MM.1S (cell line): ENCODE results near the gene TTC39C.

Source experiments
- EZH2 ChIP-seq: fragments of 300-600 bp; sonication (generic); optimal IDR thresholded peaks from 2 replicates; pipeline ENCODE3; 2017; ENCODE audit warnings: low read depth, mild to moderate bottlenecking, antibody characterized with exemption, low read length, mixed read lengths
- EZH2phosphoT487 ChIP-seq: fragments of 300-600 bp; sonication (generic); IDR thresholded peaks from 2 replicates; pipeline ENCODE4 v1.6.1; 2018; ENCODE audit warnings: antibody characterized with exemption, low read length
- TF ChIP-seq, protein P1 (sequence below): fragments of 300-600 bp; sonication (generic); IDR thresholded peaks from 2 replicates; pipeline ENCODE4 v1.5.1; 2016; ENCODE audit warnings: antibody characterized with exemption, low read length, mixed read lengths

DNA sequence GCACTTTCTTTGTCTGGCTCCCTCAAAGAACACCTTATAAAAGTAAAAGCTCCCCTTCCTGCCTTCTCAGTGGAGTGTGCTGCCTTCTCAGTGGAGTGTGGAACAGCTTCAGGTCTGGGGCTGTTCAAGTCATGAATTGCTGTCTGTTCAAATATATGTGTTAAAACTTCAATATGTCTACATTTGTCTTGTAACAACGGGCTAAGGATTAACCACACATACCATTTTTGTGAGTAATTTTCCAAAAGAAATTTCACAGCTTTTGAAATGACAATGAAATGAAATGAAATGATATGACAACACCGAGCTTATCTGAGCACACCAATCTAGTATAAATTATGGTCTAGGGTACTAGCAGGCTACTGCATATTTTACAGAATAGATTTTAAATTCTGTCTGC, 167.3 kb downstream of the TTC39C start:
- no peak for TF ChIP-seq EZH2
- TF ChIP-seq, protein P1, sequence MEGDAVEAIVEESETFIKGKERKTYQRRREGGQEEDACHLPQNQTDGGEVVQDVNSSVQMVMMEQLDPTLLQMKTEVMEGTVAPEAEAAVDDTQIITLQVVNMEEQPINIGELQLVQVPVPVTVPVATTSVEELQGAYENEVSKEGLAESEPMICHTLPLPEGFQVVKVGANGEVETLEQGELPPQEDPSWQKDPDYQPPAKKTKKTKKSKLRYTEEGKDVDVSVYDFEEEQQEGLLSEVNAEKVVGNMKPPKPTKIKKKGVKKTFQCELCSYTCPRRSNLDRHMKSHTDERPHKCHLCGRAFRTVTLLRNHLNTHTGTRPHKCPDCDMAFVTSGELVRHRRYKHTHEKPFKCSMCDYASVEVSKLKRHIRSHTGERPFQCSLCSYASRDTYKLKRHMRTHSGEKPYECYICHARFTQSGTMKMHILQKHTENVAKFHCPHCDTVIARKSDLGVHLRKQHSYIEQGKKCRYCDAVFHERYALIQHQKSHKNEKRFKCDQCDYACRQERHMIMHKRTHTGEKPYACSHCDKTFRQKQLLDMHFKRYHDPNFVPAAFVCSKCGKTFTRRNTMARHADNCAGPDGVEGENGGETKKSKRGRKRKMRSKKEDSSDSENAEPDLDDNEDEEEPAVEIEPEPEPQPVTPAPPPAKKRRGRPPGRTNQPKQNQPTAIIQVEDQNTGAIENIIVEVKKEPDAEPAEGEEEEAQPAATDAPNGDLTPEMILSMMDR, result no peak
- TF ChIP-seq EZH2phosphoT487, result no peak
